Liver (tissue), 3 donors: ENCODE results near the gene IL1RAPL1.

ENCODE experiments used
- ATF3 ChIP-seq: IDR thresholded peaks from 2 replicates; pipeline ENCODE4 v1.6.1; 2016; ENCODE audit warnings: antibody characterized with exemption
- CTCF ChIP-seq: fragments of 150-350 bp; IDR thresholded peaks from 2 replicates; pipeline ENCODE4 v1.5.1; 2017; ENCODE audit warnings: improper control_type of control experiment, low read depth, low read length; ENCODE audit not compliant: missing input control
- EGR1 ChIP-seq, 2 donors: IDR thresholded peaks; 2 replicates each; pipeline ENCODE4 v1.6.1; 2016 to 2018; ENCODE audit warnings: antibody characterized with exemption in 2 of 2, low read depth in 2 of 2
- GABPA ChIP-seq, 2 donors: IDR thresholded peaks in 1 of 2; conservative IDR thresholded peaks in 1 of 2; 2 replicates each; pipeline ENCODE4 v1.6.1; 2016; ENCODE audit warnings: antibody characterized with exemption in 2 of 2, mild to moderate bottlenecking in 1 of 2, moderate library complexity in 1 of 2
- HNF4G ChIP-seq: IDR thresholded peaks from 2 replicates; pipeline ENCODE4 v1.6.1; 2016; ENCODE audit warnings: antibody characterized with exemption
- MAX ChIP-seq: IDR thresholded peaks from 2 replicates; pipeline ENCODE4 v1.6.1; 2016; ENCODE audit warnings: antibody characterized with exemption
- ZBTB33 ChIP-seq: IDR thresholded peaks from 2 replicates; pipeline ENCODE4 v1.6.1; 2016; ENCODE audit warnings: antibody characterized with exemption
- donor health status: healthy.
- donor health status: healthy.

GRCh38 chrX:29487714-29488113 lies 900.5 kb downstream of the IL1RAPL1 start:
- TF ChIP-seq CTCF (no peak), GABPA (IDR thresholded peaks at IDR 0.05 in 1 of 2, conservative IDR thresholded peaks at IDR 0.05 in 1 of 2) (no peak), ATF3 (no peak), ZBTB33 (no peak), MAX (no peak), EGR1 (IDR thresholded peaks at IDR 0.05; ENCODE audit: low read depth in 2 of 2) (no peak), HNF4G (no peak)
